HEK293 (cell line): ENCODE data around the gene ARHGAP24.

Experiments used
- CTCF ChIP-seq: fragments of 450-650 bp; formaldehyde crosslinking; IDR thresholded peaks from 2 replicates; pipeline ENCODE4 v1.5.1; 2016; ENCODE audit warnings: missing biosample characterization, missing genetic modification characterization
- GFI1B ChIP-seq: fragments of 450-650 bp; formaldehyde crosslinking; IDR thresholded peaks from 2 replicates; pipeline ENCODE4 v1.5.1; 2016; ENCODE audit warnings: missing biosample characterization, missing genetic modification characterization
- PBX3 ChIP-seq: sonication (generic); formaldehyde crosslinking; IDR thresholded peaks from 2 replicates; pipeline ENCODE4 v1.8.1; 2022; ENCODE audit warnings: mild to moderate bottlenecking, moderate library complexity, missing genetic modification reagents
- YY1 ChIP-seq: fragments of 450-650 bp; formaldehyde crosslinking; IDR thresholded peaks from 2 replicates; pipeline ENCODE4 v1.5.1; 2018; ENCODE audit warnings: missing biosample characterization, missing genetic modification characterization
- ZNF140 ChIP-seq: fragments of 450-650 bp; formaldehyde crosslinking; IDR thresholded peaks from 2 replicates; pipeline ENCODE4 v1.5.1; 2016; ENCODE audit warnings: missing biosample characterization, missing genetic modification characterization
- ZNF175 ChIP-seq: fragments of 450-650 bp; formaldehyde crosslinking; IDR thresholded peaks from 2 replicates; pipeline ENCODE4 v1.5.1; 2016; ENCODE audit warnings: missing biosample characterization, missing genetic modification characterization
- ZNF19 ChIP-seq: fragments of 450-650 bp; formaldehyde crosslinking; IDR thresholded peaks from 2 replicates; pipeline ENCODE4; 2016; ENCODE audit warnings: missing biosample characterization, missing genetic modification characterization, low read depth
- ZNF24 ChIP-seq: fragments of 450-650 bp; formaldehyde crosslinking; IDR thresholded peaks from 2 replicates; pipeline ENCODE4 v1.5.1; 2016; ENCODE audit warnings: missing biosample characterization, missing genetic modification characterization
- ZNF274 ChIP-seq, 2 experiments: fragments of 200-500 bp in 1 of 2; fragments of 450-650 bp in 1 of 2; sonication (Bioruptor generic) in 1 of 2; formaldehyde crosslinking in 1 of 2; IDR thresholded peaks; 2 replicates each; pipeline versions ENCODE4 v1.5.1 to v1.6.1; 2014 to 2016; ENCODE audit warnings: borderline replicate concordance in 1 of 2, inconsistent platforms in 1 of 2, low read length in 1 of 2, missing biosample characterization in 1 of 2, missing genetic modification characterization in 1 of 2
- ZNF394 ChIP-seq: fragments of 450-650 bp; formaldehyde crosslinking; IDR thresholded peaks from 2 replicates; pipeline ENCODE4 v1.5.1; 2016; ENCODE audit warnings: missing biosample characterization, missing genetic modification characterization, mild to moderate bottlenecking, moderate library complexity, borderline replicate concordance
- ZNF449 ChIP-seq: fragments of 450-650 bp; formaldehyde crosslinking; IDR thresholded peaks from 2 replicates; pipeline ENCODE4 v1.5.1; 2017; ENCODE audit warnings: missing biosample characterization, mild to moderate bottlenecking, missing genetic modification characterization, moderate library complexity

- TF ChIP-seq PBX3 (no peak), ZNF394 (tag by site-specific recombination) (no peak), ZNF274 (IDR thresholded peaks at IDR 0.05; ENCODE audit: low read length) (no peak), ZNF274 (tag by site-specific recombination; IDR thresholded peaks at IDR 0.05; ENCODE audit: borderline replicate concordance) (no peak), ZNF140 (tag by site-specific recombination) (no peak), ZNF449 (tag by site-specific recombination) (no peak), YY1 (tag by site-specific recombination) (no peak), ZNF24 (no peak), ZNF175 (tag by site-specific recombination) (no peak), ZNF19 (no peak), CTCF (tag by site-specific recombination) (no peak), GFI1B (tag by site-specific recombination) (no peak)
Measured at GRCh38 chr4:85778632-85779131, 303.7 kb downstream of the ARHGAP24 start.
